ENCODE data around the gene SERPINB12.

SERPINB12 gene

GRCh38 chr18:63575681-63576080 lies 33.5 kb downstream of the SERPINB12 start:
- no peak for TF ChIP-seq TEAD4 (IDR thresholded peaks at IDR 0.05)

- peak; percentile 78 for TF ChIP-seq RAD21 (IDR thresholded peaks at IDR 0.05; ENCODE audit: low read depth)
- no peak for TF ChIP-seq YY1 (IDR thresholded peaks at IDR 0.05; ENCODE audit: low read depth)
Measured at GRCh38 chr18:63578357-63578958, 36.3 kb downstream of the SERPINB12 start.

GRCh38 chr18:63579616-63580015 lies 37.4 kb downstream of the SERPINB12 start:
- TF ChIP-seq MAX (IDR thresholded peaks at IDR 0.05): no peak
- no peak for TF ChIP-seq TCF12 (IDR thresholded peaks at IDR 0.05; ENCODE audit: low read depth)
- no peak for TF ChIP-seq YY1 (IDR thresholded peaks at IDR 0.05; ENCODE audit: low read depth)
- TF ChIP-seq ZBTB7A (IDR thresholded peaks at IDR 0.05; ENCODE audit: low read depth): no peak
- TF ChIP-seq EP300 (IDR thresholded peaks at IDR 0.05; ENCODE audit: borderline replicate concordance): no peak
- TF ChIP-seq NFIC (IDR thresholded peaks at IDR 0.05): no peak
- TF ChIP-seq EGR1 (IDR thresholded peaks at IDR 0.05): no peak
- TF ChIP-seq USF1 (IDR thresholded peaks at IDR 0.05): no peak
- TF ChIP-seq CREB1 (IDR thresholded peaks at IDR 0.05; ENCODE audit: low read depth): no peak

GRCh38 chr18:63585988-63586387 lies 43.8 kb downstream of the SERPINB12 start:
- no peak for TF ChIP-seq ZBTB7A (IDR thresholded peaks at IDR 0.05; ENCODE audit: low read depth)
- TF ChIP-seq EGR1 (IDR thresholded peaks at IDR 0.05): no peak
- no peak for TF ChIP-seq REST (IDR thresholded peaks at IDR 0.05; ENCODE audit: low read depth)
- TF ChIP-seq TEAD4 (IDR thresholded peaks at IDR 0.05): no peak
- no peak for TF ChIP-seq YY1 (IDR thresholded peaks at IDR 0.05; ENCODE audit: low read depth)
- no peak for TF ChIP-seq USF1 (IDR thresholded peaks at IDR 0.05)
- TF ChIP-seq FOXM1 (IDR thresholded peaks at IDR 0.05; ENCODE audit: borderline replicate concordance, low read depth): no peak
- TF ChIP-seq RAD21 (IDR thresholded peaks at IDR 0.05; ENCODE audit: low read depth): no peak
- TF ChIP-seq TAF1 (IDR thresholded peaks at IDR 0.05; ENCODE audit: low read depth): no peak
- no peak for TF ChIP-seq CREB1 (IDR thresholded peaks at IDR 0.05; ENCODE audit: low read depth)
- no peak for TF ChIP-seq MAX (IDR thresholded peaks at IDR 0.05)
- TF ChIP-seq TCF12 (IDR thresholded peaks at IDR 0.05; ENCODE audit: low read depth): no peak
- TF ChIP-seq NFIC (IDR thresholded peaks at IDR 0.05): no peak

- no peak for TF ChIP-seq TAF1 (IDR thresholded peaks at IDR 0.05; ENCODE audit: low read depth)
- TF ChIP-seq USF1 (IDR thresholded peaks at IDR 0.05): no peak
- TF ChIP-seq CEBPB (IDR thresholded peaks at IDR 0.05): no peak
- TF ChIP-seq TCF12 (IDR thresholded peaks at IDR 0.05; ENCODE audit: low read depth): no peak
- TF ChIP-seq CREB1 (IDR thresholded peaks at IDR 0.05; ENCODE audit: low read depth): no peak
- TF ChIP-seq NFIC (IDR thresholded peaks at IDR 0.05): no peak
- no peak for TF ChIP-seq EP300 (IDR thresholded peaks at IDR 0.05; ENCODE audit: borderline replicate concordance)
- no peak for TF ChIP-seq RAD21 (IDR thresholded peaks at IDR 0.05; ENCODE audit: low read depth)
- no peak for TF ChIP-seq ZBTB7A (IDR thresholded peaks at IDR 0.05; ENCODE audit: low read depth)
- TF ChIP-seq TEAD4 (IDR thresholded peaks at IDR 0.05): no peak
- TF ChIP-seq EGR1 (IDR thresholded peaks at IDR 0.05): no peak
- no peak for TF ChIP-seq REST (IDR thresholded peaks at IDR 0.05; ENCODE audit: low read depth)
- no peak for TF ChIP-seq MAX (IDR thresholded peaks at IDR 0.05)
- TF ChIP-seq FOXM1 (IDR thresholded peaks at IDR 0.05; ENCODE audit: borderline replicate concordance, low read depth): no peak
- TF ChIP-seq YY1 (IDR thresholded peaks at IDR 0.05; ENCODE audit: low read depth): no peak
Measured at GRCh38 chr18:63586431-63586830, 44.3 kb downstream of the SERPINB12 start.

GRCh38 chr18:63586966-63587365 lies 44.8 kb downstream of the SERPINB12 start, which contains the start of gene SERPINB13:
Gene SERPINB13, plus strand, starts transcription at chr18:63587343. Its CDS starts 1,325 bp downstream, at chr18:63588668.
- TF ChIP-seq CEBPB (IDR thresholded peaks at IDR 0.05): no peak
- no peak for TF ChIP-seq TAF1 (IDR thresholded peaks at IDR 0.05; ENCODE audit: low read depth)
- TF ChIP-seq TEAD4 (IDR thresholded peaks at IDR 0.05): no peak
- TF ChIP-seq EGR1 (IDR thresholded peaks at IDR 0.05): no peak
- no peak for TF ChIP-seq YY1 (IDR thresholded peaks at IDR 0.05; ENCODE audit: low read depth)
- TF ChIP-seq EP300 (IDR thresholded peaks at IDR 0.05; ENCODE audit: borderline replicate concordance): no peak
- TF ChIP-seq FOXM1 (IDR thresholded peaks at IDR 0.05; ENCODE audit: borderline replicate concordance, low read depth): no peak
- no peak for TF ChIP-seq TCF12 (IDR thresholded peaks at IDR 0.05; ENCODE audit: low read depth)
- TF ChIP-seq CREB1 (IDR thresholded peaks at IDR 0.05; ENCODE audit: low read depth): no peak
- no peak for TF ChIP-seq USF1 (IDR thresholded peaks at IDR 0.05)
- TF ChIP-seq ZBTB7A (IDR thresholded peaks at IDR 0.05; ENCODE audit: low read depth): no peak
- no peak for TF ChIP-seq MAX (IDR thresholded peaks at IDR 0.05)
- no peak for TF ChIP-seq RAD21 (IDR thresholded peaks at IDR 0.05; ENCODE audit: low read depth)
- TF ChIP-seq NFIC (IDR thresholded peaks at IDR 0.05): no peak
- no peak for TF ChIP-seq REST (IDR thresholded peaks at IDR 0.05; ENCODE audit: low read depth)

All from Ishikawa (cell line).